ENCODE data around the gene SERPINB8.

SERPINB8 gene

GRCh38 chr18:63947051-63947790, 22.7 kb upstream of the SERPINB8 start:
- no peak for DNase-seq (ENCODE audit: low read depth, low spot score)
- H3K9me3 ChIP-seq (ENCODE audit: control insufficient read depth, insufficient read depth, low read length): no peaks in the 10 kb centered on the region
- H3K27me3 ChIP-seq (ENCODE audit: control insufficient read depth, insufficient read depth, low read length): no peaks in the 10 kb centered on the region
- H3K27ac ChIP-seq (ENCODE audit: low read length): no peak overlapping the region
- no peaks in the 10 kb centered on the region for H3K4me1 ChIP-seq (ENCODE audit: control insufficient read depth, insufficient read depth, low read length)
- no peak overlapping the region for H3K4me3 ChIP-seq (ENCODE audit: low read length)
- no peaks in the 10 kb centered on the region for H3K36me3 ChIP-seq (ENCODE audit: control insufficient read depth, insufficient read depth, low read length)
- WGBS (ENCODE audit: insufficient coverage, insufficient read length): no CpG with 5 or more reads among the region's 3 CpGs

DNA sequence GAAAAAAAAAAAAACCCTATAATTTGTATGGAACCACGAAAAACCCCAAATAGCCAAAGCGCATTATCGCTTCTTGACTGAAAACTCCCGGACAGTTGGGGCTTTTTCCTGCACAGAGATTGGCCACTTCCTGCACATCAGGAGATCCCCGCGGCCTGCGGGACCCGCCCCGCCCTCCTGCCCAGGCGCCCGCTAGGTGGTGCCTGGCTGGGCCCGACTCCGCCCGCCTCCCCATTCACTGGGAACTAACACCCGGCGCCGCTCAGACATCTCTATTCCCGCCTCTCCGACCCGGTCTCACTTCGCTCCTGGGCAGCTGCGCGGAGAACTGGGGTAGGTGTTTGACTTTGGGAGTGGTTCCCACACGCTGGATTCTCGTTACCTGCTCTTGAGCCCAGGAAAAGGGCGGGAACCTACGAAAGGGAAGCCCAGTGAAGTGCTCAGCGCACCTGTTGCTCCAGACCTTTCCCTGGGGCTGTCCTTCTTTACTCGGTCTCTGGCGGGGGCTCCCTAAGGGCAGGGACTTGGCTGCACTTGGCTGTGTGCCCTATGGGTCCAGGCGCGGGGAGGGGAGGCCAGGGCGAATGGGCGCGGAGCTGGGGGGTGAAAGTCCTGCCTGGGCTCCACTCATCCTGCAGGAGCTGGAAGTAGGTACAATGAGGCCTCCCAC, 20.7 kb upstream of the SERPINB8 start, which contains the start of gene HMSD:
HMSD (plus strand) TSS at position 234 of the 670 bp plus-strand sequence. CDS start 4,155 bp downstream, outside the sequence.
- Histone ChIP-seq H3K4me1 (ENCODE audit: control insufficient read depth, insufficient read depth, low read length) (no peaks in the 10 kb centered on the region), H3K27me3 (ENCODE audit: control insufficient read depth, insufficient read depth, low read length) (no peaks in the 10 kb centered on the region), H3K36me3 (ENCODE audit: control insufficient read depth, insufficient read depth, low read length) (no peaks in the 10 kb centered on the region), H3K4me3 (ENCODE audit: low read length) (peak within 1 kb of the TSS; percentile 40), H3K27ac (ENCODE audit: low read length) (no peak within 1 kb of the TSS), H3K9me3 (ENCODE audit: control insufficient read depth, insufficient read depth, low read length) (no peaks in the 10 kb centered on the region)
- no peak for DNase-seq (ENCODE audit: low read depth, low spot score)
- WGBS (ENCODE audit: insufficient coverage, insufficient read length): no CpG with 5 or more reads among the region's 35 CpGs

- no peak overlapping the region for H3K4me3 ChIP-seq (ENCODE audit: low read length)
- no CpG with 5 or more reads among the region's 4 CpGs for WGBS (ENCODE audit: insufficient coverage, insufficient read length)
- no peak for DNase-seq (ENCODE audit: low read depth, low spot score)
These were observed 18.6 kb upstream of the SERPINB8 start for GRCh38 chr18:63951302-63951705.

DNA sequence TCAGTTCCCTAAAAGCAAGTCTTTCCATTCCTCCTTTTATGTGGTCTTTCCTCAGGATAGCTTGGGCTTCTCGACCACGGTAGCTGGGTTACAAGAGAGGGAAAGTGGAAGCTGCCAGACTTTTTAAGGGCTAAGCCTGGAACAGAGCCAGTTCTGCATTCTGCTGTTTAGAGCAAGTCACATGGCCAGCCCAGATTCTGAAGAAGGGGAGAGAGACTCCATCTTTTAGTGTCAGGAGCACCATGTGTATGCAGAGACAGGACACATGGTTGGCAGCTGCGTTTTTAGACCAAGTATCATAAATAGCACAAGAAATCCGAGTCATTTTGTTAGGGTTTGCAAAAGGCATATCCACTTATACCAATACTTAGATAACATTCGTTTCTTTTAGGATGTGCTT, 16.1 kb upstream of the SERPINB8 start:
- Histone ChIP-seq H3K4me1 (ENCODE audit: control insufficient read depth, insufficient read depth, low read length) (no peaks in the 10 kb centered on the region), H3K36me3 (ENCODE audit: control insufficient read depth, insufficient read depth, low read length) (no peaks in the 10 kb centered on the region), H3K9me3 (ENCODE audit: control insufficient read depth, insufficient read depth, low read length) (no peaks in the 10 kb centered on the region), H3K4me3 (ENCODE audit: low read length) (no peak overlapping the region), H3K27ac (ENCODE audit: low read length) (no peak overlapping the region), H3K27me3 (ENCODE audit: control insufficient read depth, insufficient read depth, low read length) (no peaks in the 10 kb centered on the region)
- DNase-seq (ENCODE audit: low read depth, low spot score): no peak
- no CpG with 5 or more reads among the region's 5 CpGs for WGBS (ENCODE audit: insufficient coverage, insufficient read length)

More at GRCh38 chr18:63951302-63951705, 18.6 kb upstream of the SERPINB8 start:
- Histone ChIP-seq H3K27ac (ENCODE audit: low read length) (no peak overlapping the region), H3K9me3 (ENCODE audit: control insufficient read depth, insufficient read depth, low read length) (no peaks in the 10 kb centered on the region), H3K36me3 (ENCODE audit: control insufficient read depth, insufficient read depth, low read length) (no peaks in the 10 kb centered on the region), H3K27me3 (ENCODE audit: control insufficient read depth, insufficient read depth, low read length) (no peaks in the 10 kb centered on the region), H3K4me1 (ENCODE audit: control insufficient read depth, insufficient read depth, low read length) (no peaks in the 10 kb centered on the region)

DNA sequence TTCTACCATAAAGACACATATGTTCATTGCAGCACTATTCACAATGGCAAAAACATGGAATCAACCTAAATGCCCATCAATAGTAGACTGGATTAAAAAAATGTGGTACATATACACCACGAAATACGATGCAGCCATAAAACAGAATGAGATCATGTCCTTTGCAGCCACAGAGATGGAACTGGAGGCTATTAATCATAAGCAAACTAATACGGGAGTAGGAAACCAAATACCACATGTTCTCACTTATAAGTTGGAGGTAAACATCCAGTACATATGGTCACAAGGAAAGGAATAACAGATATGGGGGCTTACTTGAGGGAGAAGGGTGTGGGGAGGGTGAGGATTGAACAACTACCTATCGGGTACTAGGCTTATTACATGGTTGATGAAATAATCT, 13.1 kb upstream of the SERPINB8 start:
- Histone ChIP-seq H3K27me3 (ENCODE audit: control insufficient read depth, insufficient read depth, low read length) (no peaks in the 10 kb centered on the region), H3K4me3 (ENCODE audit: low read length) (no peak overlapping the region), H3K4me1 (ENCODE audit: control insufficient read depth, insufficient read depth, low read length) (no peaks in the 10 kb centered on the region), H3K27ac (ENCODE audit: low read length) (no peak overlapping the region), H3K36me3 (ENCODE audit: control insufficient read depth, insufficient read depth, low read length) (no peaks in the 10 kb centered on the region), H3K9me3 (ENCODE audit: control insufficient read depth, insufficient read depth, low read length) (no peaks in the 10 kb centered on the region)
- WGBS (ENCODE audit: insufficient coverage, insufficient read length): no CpG with 5 or more reads among the region's 4 CpGs
- DNase-seq (ENCODE audit: low read depth, low spot score): no peak

DNA sequence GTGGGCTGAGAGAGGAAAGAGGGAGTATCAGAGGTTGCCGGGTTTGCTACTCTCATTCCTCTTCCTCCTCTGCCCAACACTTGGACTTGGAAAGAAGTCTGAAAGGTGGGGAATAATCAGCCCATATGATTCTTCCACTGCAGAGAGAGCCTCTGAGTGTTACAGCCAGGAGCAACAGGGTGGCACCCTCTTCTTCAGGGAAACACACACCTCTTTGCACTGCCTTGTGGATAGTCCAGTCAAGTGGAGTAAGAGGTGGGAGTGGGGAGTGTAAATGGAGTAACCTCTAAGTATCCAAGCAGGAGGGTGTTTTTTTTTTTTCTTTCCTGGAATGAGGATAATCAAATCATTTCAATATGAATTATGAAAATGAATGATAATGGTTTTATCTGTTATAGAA, 9.0 kb upstream of the SERPINB8 start:
- H3K4me1 ChIP-seq (ENCODE audit: control insufficient read depth, insufficient read depth, low read length): no peaks in the 10 kb centered on the region
- no peaks in the 10 kb centered on the region for H3K36me3 ChIP-seq (ENCODE audit: control insufficient read depth, insufficient read depth, low read length)
- WGBS (ENCODE audit: insufficient coverage, insufficient read length): no CpG with 5 or more reads among the region's 1 CpG
- no peaks in the 10 kb centered on the region for H3K27me3 ChIP-seq (ENCODE audit: control insufficient read depth, insufficient read depth, low read length)
- H3K9me3 ChIP-seq (ENCODE audit: control insufficient read depth, insufficient read depth, low read length): no peaks in the 10 kb centered on the region
- H3K27ac ChIP-seq (ENCODE audit: low read length): no peak overlapping the region
- DNase-seq (ENCODE audit: low read depth, low spot score): no peak
- no peak overlapping the region for H3K4me3 ChIP-seq (ENCODE audit: low read length)

DNA sequence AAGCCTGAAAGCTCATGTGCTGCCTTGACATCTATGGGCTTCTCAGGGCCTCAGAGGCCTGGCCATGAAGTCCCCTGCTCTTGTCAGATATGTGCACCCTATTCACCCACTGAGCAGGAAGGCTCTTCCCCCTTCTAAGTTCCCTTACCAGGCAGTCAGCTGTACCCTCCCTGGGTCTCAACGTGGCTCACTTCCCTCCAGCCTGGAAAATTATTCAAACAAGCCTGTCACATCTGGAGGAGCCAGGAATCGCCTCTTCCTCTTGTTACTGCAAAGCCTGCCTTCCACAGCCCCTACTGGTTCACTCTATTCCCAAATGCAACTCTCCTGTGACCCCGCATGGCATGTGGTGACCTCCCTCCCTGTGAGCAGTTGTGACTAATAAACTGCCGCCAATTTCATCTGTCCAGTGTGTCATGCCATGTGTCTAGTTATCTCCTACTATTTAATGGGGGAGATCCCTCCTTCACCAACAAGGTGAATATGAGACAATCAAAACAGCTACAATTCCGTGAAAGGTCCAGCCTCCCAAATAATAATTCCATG, 8.4 kb upstream of the SERPINB8 start:
- no CpG with 5 or more reads among the region's 5 CpGs for WGBS (ENCODE audit: insufficient coverage, insufficient read length)
- DNase-seq (ENCODE audit: low read depth, low spot score): no peak

GRCh38 chr18:63962137-63962536, 7.7 kb upstream of the SERPINB8 start:
- WGBS (ENCODE audit: insufficient coverage, insufficient read length): no CpG with 5 or more reads among the region's 1 CpG
- H3K9me3 ChIP-seq (ENCODE audit: control insufficient read depth, insufficient read depth, low read length): no peaks in the 10 kb centered on the region
- no peaks in the 10 kb centered on the region for H3K4me1 ChIP-seq (ENCODE audit: control insufficient read depth, insufficient read depth, low read length)
- no peak overlapping the region for H3K27ac ChIP-seq (ENCODE audit: low read length)
- H3K27me3 ChIP-seq (ENCODE audit: control insufficient read depth, insufficient read depth, low read length): no peaks in the 10 kb centered on the region
- no peaks in the 10 kb centered on the region for H3K36me3 ChIP-seq (ENCODE audit: control insufficient read depth, insufficient read depth, low read length)
- DNase-seq (ENCODE audit: low read depth, low spot score): no peak
- no peak overlapping the region for H3K4me3 ChIP-seq (ENCODE audit: low read length)

More for the DNA sequence above, 8.4 kb upstream of the SERPINB8 start:
- Histone ChIP-seq H3K9me3 (ENCODE audit: control insufficient read depth, insufficient read depth, low read length) (no peaks in the 10 kb centered on the region), H3K27ac (ENCODE audit: low read length) (no peak overlapping the region), H3K27me3 (ENCODE audit: control insufficient read depth, insufficient read depth, low read length) (no peaks in the 10 kb centered on the region), H3K4me3 (ENCODE audit: low read length) (no peak overlapping the region), H3K36me3 (ENCODE audit: control insufficient read depth, insufficient read depth, low read length) (no peaks in the 10 kb centered on the region), H3K4me1 (ENCODE audit: control insufficient read depth, insufficient read depth, low read length) (no peaks in the 10 kb centered on the region)

DNA sequence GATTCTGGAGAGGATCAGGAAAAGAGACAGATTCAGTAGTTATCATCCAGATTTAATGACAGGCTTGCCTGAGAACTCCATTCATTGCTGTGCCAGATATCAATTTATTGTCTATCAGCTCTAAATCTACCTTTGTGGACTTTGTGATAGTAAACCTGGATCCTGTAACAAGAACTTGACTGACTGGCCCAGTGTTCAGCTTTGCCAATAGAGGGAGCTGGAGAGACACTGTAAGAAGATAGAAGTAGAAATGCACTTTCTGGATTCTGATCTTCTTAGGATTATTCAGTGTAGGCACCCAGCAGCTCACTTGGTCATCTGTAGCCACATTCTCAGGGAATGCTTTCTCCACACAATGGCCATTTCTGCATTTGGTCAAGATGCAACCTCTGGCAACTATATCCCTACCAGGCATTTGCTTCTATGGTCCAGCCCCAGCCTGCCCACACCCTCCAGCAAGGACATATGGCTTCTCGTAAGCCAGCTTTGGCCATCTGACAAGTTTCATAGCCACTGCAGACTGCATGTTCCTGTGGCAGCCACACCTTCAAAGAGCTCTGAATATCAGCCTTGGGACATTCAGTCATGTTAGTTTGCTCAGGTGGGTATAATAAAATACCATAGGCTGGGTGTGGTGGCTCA, 6.1 kb upstream of the SERPINB8 start:
- H3K4me3 ChIP-seq (ENCODE audit: low read length): no peak overlapping the region
- no peaks in the 10 kb centered on the region for H3K27me3 ChIP-seq (ENCODE audit: control insufficient read depth, insufficient read depth, low read length)
- no peaks in the 10 kb centered on the region for H3K4me1 ChIP-seq (ENCODE audit: control insufficient read depth, insufficient read depth, low read length)
- no peaks in the 10 kb centered on the region for H3K36me3 ChIP-seq (ENCODE audit: control insufficient read depth, insufficient read depth, low read length)
- WGBS (ENCODE audit: insufficient coverage, insufficient read length): no CpG with 5 or more reads among the region's 1 CpG
- H3K9me3 ChIP-seq (ENCODE audit: control insufficient read depth, insufficient read depth, low read length): no peaks in the 10 kb centered on the region
- no peak overlapping the region for H3K27ac ChIP-seq (ENCODE audit: low read length)
- no peak for DNase-seq (ENCODE audit: low read depth, low spot score)

DNA sequence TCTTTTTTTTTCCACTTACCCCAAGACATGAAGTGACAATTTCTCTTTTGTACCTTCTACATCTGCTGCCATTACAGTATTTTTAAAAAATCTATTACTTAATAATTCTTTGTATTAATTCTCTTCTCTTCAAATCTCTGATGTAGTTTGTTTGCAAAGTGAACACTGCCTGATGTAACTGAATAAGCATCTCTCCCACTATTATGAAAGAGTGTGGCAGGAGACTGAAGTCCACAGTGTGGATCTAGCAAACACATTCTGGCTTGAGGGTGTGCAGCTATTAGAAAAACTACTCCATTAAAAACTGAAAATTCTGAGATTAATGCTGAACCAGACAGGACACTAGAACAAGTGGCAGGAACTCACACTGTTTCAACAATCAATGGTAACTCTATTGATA, 5.0 kb upstream of the SERPINB8 start:
- DNase-seq (ENCODE audit: low read depth, low spot score): no peak
- H3K9me3 ChIP-seq (ENCODE audit: control insufficient read depth, insufficient read depth, low read length): no peaks in the 10 kb centered on the region
- no peak overlapping the region for H3K27ac ChIP-seq (ENCODE audit: low read length)
- no peak overlapping the region for H3K4me3 ChIP-seq (ENCODE audit: low read length)
- no peaks in the 10 kb centered on the region for H3K27me3 ChIP-seq (ENCODE audit: control insufficient read depth, insufficient read depth, low read length)
- no peaks in the 10 kb centered on the region for H3K4me1 ChIP-seq (ENCODE audit: control insufficient read depth, insufficient read depth, low read length)
- no peaks in the 10 kb centered on the region for H3K36me3 ChIP-seq (ENCODE audit: control insufficient read depth, insufficient read depth, low read length)

All from iPS DF 6.9 (cell line).